Measurements from ENCODE around the gene LRMDA.

DNA sequence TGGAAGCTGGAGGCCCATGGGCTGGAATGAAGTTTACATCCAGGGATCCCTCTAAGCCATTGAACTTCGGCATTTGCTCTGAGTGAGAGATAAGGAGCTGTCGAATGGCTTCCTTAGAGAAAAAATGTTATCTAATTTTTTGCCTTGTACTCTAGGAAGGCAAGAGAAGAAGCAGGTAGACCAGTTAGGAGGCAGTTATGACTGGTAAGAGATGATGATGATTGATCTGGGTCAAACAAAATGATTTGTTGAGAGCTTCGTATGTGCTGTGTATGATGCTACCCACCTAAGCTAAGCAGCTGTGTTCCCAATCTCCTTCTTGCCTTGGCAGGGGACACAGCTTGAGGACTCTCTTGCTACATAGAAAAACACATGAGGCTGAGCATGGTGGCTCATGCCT lies 370.2 kb downstream of the LRMDA start:
- TF ChIP-seq POLR2A (IDR thresholded peaks at IDR 0.05; ENCODE audit: low read length) = no peak
- TF ChIP-seq EHMT2 (IDR thresholded peaks at IDR 0.05; ENCODE audit: low read depth) = no peak
- TF ChIP-seq, protein P1, sequence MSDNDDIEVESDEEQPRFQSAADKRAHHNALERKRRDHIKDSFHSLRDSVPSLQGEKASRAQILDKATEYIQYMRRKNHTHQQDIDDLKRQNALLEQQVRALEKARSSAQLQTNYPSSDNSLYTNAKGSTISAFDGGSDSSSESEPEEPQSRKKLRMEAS (IDR thresholded peaks at IDR 0.05) = no peak

All from A549 (cell line).